ENCODE results near the gene VPREB3. TPM values are rescaled to one million over a fixed set of nuclear protein-coding genes. Genes with fewer than 3 reads are reported as not detected.
"Not testable (repeated sequence)": the region's sequence is repeated elsewhere in the genome, so short reads cannot be mapped to it uniquely, and the experiment has no call there.

VPREB3 gene
- total RNA-seq, 1 experiment from 2014 or later: 642 TPM

GRCh38 chr22:23749841-23750301, 4.4 kb downstream of the VPREB3 start:
- Histone ChIP-seq H3K9me3 (ENCODE audit: low read length) (no peaks in the 10 kb centered on the region), H2AFZ (ENCODE audit: low read length) (no peak overlapping the region), H3K36me3 (ENCODE audit: insufficient read depth, low read length) (peaks cover 5% of the 10 kb centered on the region; the same call in 1 of the 2 replicates), H3K4me1 (ENCODE audit: low read length) (peaks cover 66% of the 10 kb centered on the region), H3K9me2 (replicated peaks; ENCODE audit: insufficient read depth, low read length) (no peaks in the 10 kb centered on the region), H3K27ac (ENCODE audit: low read length) (peak overlapping the region; percentile 59), H3K27me3 (ENCODE audit: low read length) (no peaks in the 10 kb centered on the region), H3K4me3 (ENCODE audit: low read length) (peak overlapping the region; percentile 89), H3K4me2 (ENCODE audit: low read depth, low read length, poor library complexity, severe bottlenecking) (peak overlapping the region; percentile 93), H4K20me1 (ENCODE audit: insufficient read depth, low read depth, low read length) (no peaks in the 10 kb centered on the region), H3K79me2 (ENCODE audit: low read length) (peaks cover 19% of the 10 kb centered on the region), H3K9ac (ENCODE audit: low read length) (peak overlapping the region; percentile 99)
- peak; percentile 43 for DNase-seq

DNA sequence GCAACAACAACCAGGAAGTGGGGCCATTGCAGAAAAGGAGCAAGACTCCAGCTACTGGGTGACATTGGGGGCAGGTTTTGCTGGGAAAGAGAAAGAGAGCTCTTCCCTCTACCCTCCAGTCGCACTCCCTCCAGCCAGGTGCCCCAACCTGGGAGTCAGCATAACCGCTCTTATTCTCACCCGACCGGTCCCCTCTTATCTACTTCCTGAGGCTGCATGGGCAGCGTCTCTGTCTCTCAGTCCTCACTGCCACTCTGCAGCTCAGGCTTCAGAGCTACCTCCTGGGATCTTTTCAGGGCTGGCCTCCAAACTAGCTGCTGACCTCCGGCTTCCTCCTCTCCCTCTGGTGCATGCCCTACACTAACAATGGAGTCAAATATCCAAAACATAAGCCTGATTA, 8.4 kb downstream of the VPREB3 start:
- no peaks in the 10 kb centered on the region for H3K9me3 ChIP-seq (ENCODE audit: low read length)
- peaks cover 16% of the 10 kb centered on the region; the same call in 1 of the 2 replicates for H3K36me3 ChIP-seq (ENCODE audit: insufficient read depth, low read length)
- no peaks in the 10 kb centered on the region for H4K20me1 ChIP-seq (ENCODE audit: insufficient read depth, low read depth, low read length)
- H3K9me2 ChIP-seq (replicated peaks; ENCODE audit: insufficient read depth, low read length): no peaks in the 10 kb centered on the region
- H2AFZ ChIP-seq (ENCODE audit: low read length): no peak overlapping the region
- H3K9ac ChIP-seq (ENCODE audit: low read length): no peak overlapping the region
- H3K79me2 ChIP-seq (ENCODE audit: low read length): peaks cover 19% of the 10 kb centered on the region
- peak; percentile 5 for DNase-seq
- H3K27ac ChIP-seq (ENCODE audit: low read length): no peak overlapping the region
- H3K27me3 ChIP-seq (ENCODE audit: low read length): no peaks in the 10 kb centered on the region
- H3K4me1 ChIP-seq (ENCODE audit: low read length): peaks cover 29% of the 10 kb centered on the region
- no peak overlapping the region for H3K4me3 ChIP-seq (ENCODE audit: low read length)
- no peak overlapping the region for H3K4me2 ChIP-seq (ENCODE audit: low read depth, low read length, poor library complexity, severe bottlenecking)

DNA sequence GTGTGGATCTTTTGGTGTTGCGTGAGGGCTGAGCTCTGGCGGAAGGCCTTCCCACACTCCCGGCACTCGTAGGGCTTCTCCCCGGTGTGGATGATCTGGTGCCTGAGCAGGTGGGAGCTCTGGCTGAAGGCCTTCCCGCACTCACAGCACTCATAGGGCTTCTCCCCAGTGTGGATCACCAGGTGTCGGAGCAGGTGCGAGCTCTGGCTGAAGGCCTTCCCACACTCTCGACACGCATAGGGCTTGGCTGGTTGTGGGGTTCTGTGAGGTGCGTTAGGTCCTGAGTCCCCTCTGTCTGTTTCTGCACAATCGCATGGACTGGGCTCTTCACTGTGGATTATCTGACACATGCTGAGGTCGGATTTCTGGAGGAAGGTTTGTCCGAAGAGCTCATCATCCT, 9.7 kb downstream of the VPREB3 start:
- Histone ChIP-seq H3K9me3 (ENCODE audit: low read length) (no peaks in the 10 kb centered on the region), H3K9me2 (replicated peaks; ENCODE audit: insufficient read depth, low read length) (no peaks in the 10 kb centered on the region), H3K9ac (ENCODE audit: low read length) (no peak overlapping the region), H3K4me3 (ENCODE audit: low read length) (no peak overlapping the region), H3K27ac (ENCODE audit: low read length) (no peak overlapping the region), H4K20me1 (ENCODE audit: insufficient read depth, low read depth, low read length) (no peaks in the 10 kb centered on the region), H2AFZ (ENCODE audit: low read length) (no peak overlapping the region), H3K4me1 (ENCODE audit: low read length) (peaks cover 17% of the 10 kb centered on the region), H3K36me3 (ENCODE audit: insufficient read depth, low read length) (peaks cover 16% of the 10 kb centered on the region; the same call in 1 of the 2 replicates), H3K79me2 (ENCODE audit: low read length) (peaks cover 6% of the 10 kb centered on the region; the same call in 1 of the 2 replicates), H3K4me2 (ENCODE audit: low read depth, low read length, poor library complexity, severe bottlenecking) (no peak overlapping the region), H3K27me3 (ENCODE audit: low read length) (no peaks in the 10 kb centered on the region)
- no peak for DNase-seq

DNA sequence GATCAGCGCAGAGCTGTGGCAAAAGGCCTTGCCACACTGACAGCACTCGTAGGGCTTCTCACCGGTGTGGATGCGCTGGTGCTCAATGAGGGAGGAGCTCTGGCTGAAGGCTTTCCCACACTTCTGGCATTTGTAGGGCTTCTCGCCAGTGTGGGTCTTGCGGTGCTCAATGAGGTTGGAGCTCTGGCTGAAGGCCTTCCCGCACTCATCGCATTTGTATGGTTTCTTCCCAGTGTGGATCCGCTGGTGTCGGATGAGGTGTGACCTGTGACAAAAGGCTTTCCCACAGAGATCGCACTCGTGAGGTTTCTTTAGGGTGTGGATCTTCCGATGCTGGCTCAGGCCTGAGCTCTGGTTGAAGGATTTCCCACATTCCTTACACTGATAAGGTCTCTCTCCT, 10.2 kb downstream of the VPREB3 start:
- H2AFZ ChIP-seq (ENCODE audit: low read length): no peak overlapping the region
- peaks cover 6% of the 10 kb centered on the region; the same call in 1 of the 2 replicates for H3K79me2 ChIP-seq (ENCODE audit: low read length)
- no peak overlapping the region for H3K9ac ChIP-seq (ENCODE audit: low read length)
- H3K27me3 ChIP-seq (ENCODE audit: low read length): no peaks in the 10 kb centered on the region
- peaks cover 17% of the 10 kb centered on the region for H3K4me1 ChIP-seq (ENCODE audit: low read length)
- peaks cover 16% of the 10 kb centered on the region; the same call in 1 of the 2 replicates for H3K36me3 ChIP-seq (ENCODE audit: insufficient read depth, low read length)
- no peak overlapping the region for H3K27ac ChIP-seq (ENCODE audit: low read length)
- H3K9me3 ChIP-seq (ENCODE audit: low read length): no peaks in the 10 kb centered on the region
- H3K4me2 ChIP-seq (ENCODE audit: low read depth, low read length, poor library complexity, severe bottlenecking): no peak overlapping the region
- no peaks in the 10 kb centered on the region for H3K9me2 ChIP-seq (replicated peaks; ENCODE audit: insufficient read depth, low read length)
- H4K20me1 ChIP-seq (ENCODE audit: insufficient read depth, low read depth, low read length): no peaks in the 10 kb centered on the region
- no peak for DNase-seq
- no peak overlapping the region for H3K4me3 ChIP-seq (ENCODE audit: low read length)

DNA sequence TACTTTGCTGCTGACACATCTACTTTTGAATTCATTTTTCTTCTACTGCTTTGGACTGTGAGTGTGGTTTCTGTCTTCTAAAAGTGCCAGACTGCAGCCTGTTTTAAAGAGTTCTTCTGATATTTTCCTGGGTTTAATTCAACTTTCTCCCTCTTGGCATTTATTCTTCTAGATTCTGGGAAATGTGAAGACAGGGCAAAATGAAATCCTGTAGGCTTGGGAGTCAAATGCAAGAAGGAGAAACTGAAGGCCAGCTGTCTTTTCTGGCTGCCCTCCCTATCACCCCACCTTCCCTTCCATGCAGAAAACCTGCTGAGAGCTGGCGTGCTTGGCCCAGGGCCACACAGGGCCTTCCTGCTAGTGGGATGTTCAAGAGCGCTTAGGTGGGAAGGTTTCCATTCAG, 10.9 kb downstream of the VPREB3 start:
- no peak overlapping the region for H2AFZ ChIP-seq (ENCODE audit: low read length)
- peaks cover 17% of the 10 kb centered on the region for H3K4me1 ChIP-seq (ENCODE audit: low read length)
- peaks cover 16% of the 10 kb centered on the region; the same call in 1 of the 2 replicates for H3K36me3 ChIP-seq (ENCODE audit: insufficient read depth, low read length)
- peak; percentile 34 for DNase-seq
- no peaks in the 10 kb centered on the region for H3K27me3 ChIP-seq (ENCODE audit: low read length)
- H3K79me2 ChIP-seq (ENCODE audit: low read length): peaks cover 6% of the 10 kb centered on the region; the same call in 1 of the 2 replicates
- no peak overlapping the region for H3K27ac ChIP-seq (ENCODE audit: low read length)
- no peaks in the 10 kb centered on the region for H3K9me3 ChIP-seq (ENCODE audit: low read length)
- H3K4me3 ChIP-seq (ENCODE audit: low read length): no peak overlapping the region
- no peak overlapping the region for H3K4me2 ChIP-seq (ENCODE audit: low read depth, low read length, poor library complexity, severe bottlenecking)
- H3K9me2 ChIP-seq (replicated peaks; ENCODE audit: insufficient read depth, low read length): no peaks in the 10 kb centered on the region
- no peaks in the 10 kb centered on the region for H4K20me1 ChIP-seq (ENCODE audit: insufficient read depth, low read depth, low read length)
- H3K9ac ChIP-seq (ENCODE audit: low read length): no peak overlapping the region

- Histone ChIP-seq H3K4me3 (ENCODE audit: low read length) (no peak overlapping the region), H3K79me2 (ENCODE audit: low read length) (peaks cover 6% of the 10 kb centered on the region; the same call in 1 of the 2 replicates), H3K9ac (ENCODE audit: low read length) (no peak overlapping the region), H3K27ac (ENCODE audit: low read length) (no peak overlapping the region), H2AFZ (ENCODE audit: low read length) (no peak overlapping the region), H3K27me3 (ENCODE audit: low read length) (no peaks in the 10 kb centered on the region), H3K36me3 (ENCODE audit: insufficient read depth, low read length) (peaks cover 16% of the 10 kb centered on the region; the same call in 1 of the 2 replicates), H3K9me3 (ENCODE audit: low read length) (no peaks in the 10 kb centered on the region), H3K4me2 (ENCODE audit: low read depth, low read length, poor library complexity, severe bottlenecking) (no peak overlapping the region), H4K20me1 (ENCODE audit: insufficient read depth, low read depth, low read length) (no peaks in the 10 kb centered on the region), H3K9me2 (replicated peaks; ENCODE audit: insufficient read depth, low read length) (no peaks in the 10 kb centered on the region), H3K4me1 (ENCODE audit: low read length) (peaks cover 11% of the 10 kb centered on the region)
- peak; percentile 24 for DNase-seq
Observed at GRCh38 chr22:23742505-23743264, 11.5 kb downstream of the VPREB3 start.

DNA sequence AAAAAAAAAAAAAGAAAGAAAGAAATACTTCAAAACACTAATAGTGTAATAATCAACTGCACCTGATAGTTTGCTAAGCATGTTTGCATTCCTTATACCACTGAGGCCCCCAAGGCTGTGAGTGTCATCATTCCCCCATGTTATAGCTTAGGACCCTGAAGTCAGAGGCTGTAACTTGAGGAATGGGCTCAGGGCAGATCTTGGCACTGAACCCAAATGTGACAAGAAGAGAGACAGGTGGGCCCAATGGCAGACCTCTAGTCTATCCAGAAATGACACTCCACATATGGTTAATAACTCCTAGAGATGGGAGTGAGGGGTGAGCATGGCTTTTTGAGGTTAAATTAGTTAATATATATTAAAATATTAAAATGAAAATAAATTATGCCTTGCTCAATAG, 16.5 kb downstream of the VPREB3 start:
- no peak overlapping the region for H3K4me3 ChIP-seq (ENCODE audit: low read length)
- H3K79me2 ChIP-seq (ENCODE audit: low read length): no peaks in the 10 kb centered on the region
- H2AFZ ChIP-seq (ENCODE audit: low read length): no peak overlapping the region

DNA sequence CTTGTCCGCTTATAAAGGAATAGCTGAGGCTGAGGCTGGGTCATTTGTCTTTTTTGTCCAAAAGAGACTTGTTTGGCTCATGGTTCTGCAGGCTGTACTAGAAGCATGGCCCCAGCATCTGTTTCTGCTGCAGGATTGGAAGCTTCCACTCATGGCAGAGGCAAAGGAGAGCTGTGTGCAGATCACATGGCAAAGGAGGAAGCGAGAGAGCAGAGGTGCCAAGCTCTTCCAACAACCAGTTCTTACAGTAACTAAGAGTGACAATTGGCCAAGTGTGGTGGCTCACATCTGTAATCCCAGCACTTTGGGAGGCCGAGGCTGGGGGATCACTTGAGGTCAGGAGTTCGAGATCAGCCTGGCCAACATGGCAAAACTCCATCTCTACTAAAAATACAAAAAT, 26.1 kb downstream of the VPREB3 start:
- not testable (repeated sequence) for H3K36me3 ChIP-seq (ENCODE audit: insufficient read depth, low read length); H3K27me3 ChIP-seq (ENCODE audit: low read length); H3K79me2 ChIP-seq (ENCODE audit: low read length); DNase-seq; H3K4me2 ChIP-seq (ENCODE audit: low read depth, low read length, poor library complexity, severe bottlenecking); H3K9ac ChIP-seq (ENCODE audit: low read length); H3K9me2 ChIP-seq (replicated peaks; ENCODE audit: insufficient read depth, low read length); H3K27ac ChIP-seq (ENCODE audit: low read length); H3K9me3 ChIP-seq (ENCODE audit: low read length); H2AFZ ChIP-seq (ENCODE audit: low read length); H3K4me3 ChIP-seq (ENCODE audit: low read length); H4K20me1 ChIP-seq (ENCODE audit: insufficient read depth, low read depth, low read length); H3K4me1 ChIP-seq (ENCODE audit: low read length)

More for the DNA sequence above, 16.5 kb downstream of the VPREB3 start:
- DNase-seq: no peak
- H3K9ac ChIP-seq (ENCODE audit: low read length): no peak overlapping the region
- no peak overlapping the region for H3K4me2 ChIP-seq (ENCODE audit: low read depth, low read length, poor library complexity, severe bottlenecking)
- H3K4me1 ChIP-seq (ENCODE audit: low read length): no peaks in the 10 kb centered on the region; the same call in none of the 2 replicates
- 0 out of 2 replicates have a peak, but pooled peaks cover 2% of the 10 kb centered on the region for H3K36me3 ChIP-seq (ENCODE audit: insufficient read depth, low read length)
- H3K9me3 ChIP-seq (ENCODE audit: low read length): no peaks in the 10 kb centered on the region
- H4K20me1 ChIP-seq (ENCODE audit: insufficient read depth, low read depth, low read length): no peaks in the 10 kb centered on the region
- H3K27ac ChIP-seq (ENCODE audit: low read length): no peak overlapping the region
- H3K27me3 ChIP-seq (ENCODE audit: low read length): no peaks in the 10 kb centered on the region
- no peaks in the 10 kb centered on the region for H3K9me2 ChIP-seq (replicated peaks; ENCODE audit: insufficient read depth, low read length)

Data from Karpas-422 (cell line).